DND-41 (cell line): ENCODE measurements around the gene CH25H.

Experiments used
- ATAC-seq: fragments of 200-7000 bp; cut with Tn5 transposase; 3 replicates; pipeline ENCODE4 v1.9.1; 2021; ENCODE audit warnings: low read depth; ENCODE audit not compliant: insufficient read depth
- DNase-seq: peaks from one replicate; pipeline ENCODE4 v3.0.0-alpha.2; 2020
- H2AFZ ChIP-seq: 2 replicates; pipeline ENCODE4 v1.6.0; 2012; ENCODE audit warnings: low read depth, low read length
- H3K27ac ChIP-seq: 2 replicates; pipeline ENCODE4 v1.5.1; 2012; ENCODE audit warnings: low read length, inconsistent platforms
- H3K27me3 ChIP-seq: fragments of 200-600 bp; sonication (generic); 2 replicates; pipeline ENCODE4 v1.6.0; 2012; ENCODE audit warnings: low read length, mild to moderate bottlenecking, inconsistent platforms; ENCODE audit not compliant: insufficient read depth, poor library complexity
- H3K36me3 ChIP-seq: 2 replicates; pipeline ENCODE4 v1.5.1; 2012; ENCODE audit warnings: low read length, inconsistent platforms; ENCODE audit not compliant: insufficient read depth
- H3K4me1 ChIP-seq: 2 replicates; pipeline ENCODE4 v1.5.1; 2012; ENCODE audit warnings: mild to moderate bottlenecking, low read length; ENCODE audit not compliant: insufficient read depth
- H3K4me2 ChIP-seq: 2 replicates; pipeline ENCODE4 v1.6.0; 2012; ENCODE audit warnings: mild to moderate bottlenecking, moderate library complexity, low read length, inconsistent platforms; ENCODE audit not compliant: insufficient read depth
- H3K4me3 ChIP-seq, 2 experiments: fragments of 200-600 bp in 1 of 2; shearing (Covaris generic) in 1 of 2; 2 replicates each; pipeline ENCODE4 v1.5.1; 2012 to 2016; ENCODE audit warnings: inconsistent platforms in 2 of 2, low read length in 2 of 2, mild to moderate bottlenecking in 2 of 2, low read depth in 1 of 2, moderate library complexity in 1 of 2
- H3K79me2 ChIP-seq: 2 replicates; pipeline ENCODE4 v1.6.0; 2012; ENCODE audit warnings: low read length, inconsistent platforms; ENCODE audit not compliant: insufficient read depth
- H3K9ac ChIP-seq: 2 replicates; pipeline ENCODE4 v1.6.0; 2012; ENCODE audit warnings: low read depth, mild to moderate bottlenecking, inconsistent platforms, low read length, moderate library complexity
- H3K9me3 ChIP-seq: 2 replicates; pipeline ENCODE4 v1.5.1; 2012; ENCODE audit warnings: low read length, moderate library complexity, mild to moderate bottlenecking, inconsistent platforms; ENCODE audit not compliant: insufficient read depth, severe bottlenecking
- H4K20me1 ChIP-seq: 2 replicates; pipeline ENCODE4 v1.6.0; 2012; ENCODE audit warnings: low read length; ENCODE audit not compliant: insufficient read depth
- CTCF ChIP-seq: IDR thresholded peaks from 2 replicates; pipeline ENCODE4 v1.5.1; 2012; ENCODE audit warnings: borderline replicate concordance, low read length, moderate library complexity, mild to moderate bottlenecking; ENCODE audit not compliant: poor library complexity, severe bottlenecking; ENCODE audit errors: extremely low read depth
- EZH2 ChIP-seq: IDR thresholded peaks from 3 replicates; pipeline ENCODE4 v1.6.1; 2012; ENCODE audit warnings: borderline replicate concordance, low read depth, mild to moderate bottlenecking, moderate library complexity, low read length, inconsistent platforms; ENCODE audit not compliant: severe bottlenecking

The CH25H gene

GRCh38 chr10:89163265-89163995 is 43.7 kb downstream of the CH25H start:
- no peak overlapping the region for H3K4me3 ChIP-seq

DNA sequence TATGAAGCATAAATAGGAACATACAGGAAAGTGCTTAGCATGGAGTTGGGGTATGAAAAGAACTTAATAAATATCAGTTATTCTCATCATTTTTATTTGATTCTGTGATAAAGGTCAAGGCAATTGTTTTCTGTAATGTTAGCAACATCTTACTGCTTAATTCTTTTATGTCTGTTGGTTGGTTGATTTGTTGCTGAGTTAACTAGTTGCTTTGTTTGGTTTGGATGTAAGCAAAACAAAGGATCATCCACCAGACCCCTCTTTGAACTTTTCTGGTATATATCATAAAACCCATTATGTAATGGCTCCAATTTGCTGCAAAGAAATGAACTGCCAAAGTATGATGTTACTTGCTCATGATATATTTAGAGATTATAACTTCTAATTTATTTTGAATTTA is 44.5 kb downstream of the CH25H start:
- H3K9ac ChIP-seq = no peak overlapping the region
- TF ChIP-seq CTCF = no peak
- TF ChIP-seq EZH2 = no peak
- H3K4me1 ChIP-seq = no peaks in the 10 kb centered on the region
- no peak overlapping the region for H2AFZ ChIP-seq
- no peak overlapping the region for H3K4me3 ChIP-seq
- H3K27ac ChIP-seq = no peak overlapping the region
- no peaks in the 10 kb centered on the region for H3K36me3 ChIP-seq
- H3K4me2 ChIP-seq = no peak overlapping the region
- H4K20me1 ChIP-seq = no peaks in the 10 kb centered on the region
- no peaks in the 10 kb centered on the region for H3K9me3 ChIP-seq
- ATAC-seq = no peak
- peaks cover 8% of the 10 kb centered on the region for H3K27me3 ChIP-seq
- H3K79me2 ChIP-seq = no peaks in the 10 kb centered on the region
- no peak for DNase-seq

More at GRCh38 chr10:89163265-89163995, 43.7 kb downstream of the CH25H start:
- H3K79me2 ChIP-seq = no peaks in the 10 kb centered on the region
- TF ChIP-seq CTCF (no peak), EZH2 (no peak)
- no peak overlapping the region for H2AFZ ChIP-seq
- DNase-seq (peak; percentile 5), ATAC-seq (peak; percentile 67)
- H3K4me2 ChIP-seq = no peak overlapping the region
- H3K27ac ChIP-seq = no peak overlapping the region
- no peaks in the 10 kb centered on the region for H3K36me3 ChIP-seq
- H4K20me1 ChIP-seq = no peaks in the 10 kb centered on the region
- no peaks in the 10 kb centered on the region for H3K4me1 ChIP-seq
- no peak overlapping the region for H3K9ac ChIP-seq
- H3K9me3 ChIP-seq = no peaks in the 10 kb centered on the region
- peaks cover 8% of the 10 kb centered on the region for H3K27me3 ChIP-seq

DNA sequence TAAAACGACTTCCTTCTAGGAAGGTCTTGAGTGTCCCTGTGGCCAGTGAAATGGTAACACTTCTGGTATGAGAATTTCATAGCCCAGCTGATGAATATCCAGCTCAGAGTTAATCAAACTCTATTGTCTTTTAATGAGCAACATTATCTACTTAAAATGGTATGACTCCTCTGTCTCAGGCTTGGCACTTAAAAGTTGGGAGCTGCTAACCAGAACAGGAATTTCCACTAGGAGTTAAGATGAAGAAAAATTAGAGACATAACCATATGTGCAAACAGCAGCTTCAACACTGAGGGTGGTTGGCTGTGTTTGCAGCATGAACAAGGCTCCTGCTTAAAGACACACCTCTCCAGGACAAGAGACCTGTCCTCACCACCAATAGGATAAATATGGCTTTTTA is 46.8 kb downstream of the CH25H start:
- ATAC-seq (no peak), DNase-seq (no peak)
- H2AFZ ChIP-seq = no peak overlapping the region
- no peaks in the 10 kb centered on the region for H3K4me1 ChIP-seq
- no peak overlapping the region for H3K9ac ChIP-seq
- no peak overlapping the region for H3K27ac ChIP-seq
- no peaks in the 10 kb centered on the region for H3K79me2 ChIP-seq
- H3K4me3 ChIP-seq = no peak overlapping the region
- H3K36me3 ChIP-seq = no peaks in the 10 kb centered on the region
- H3K4me2 ChIP-seq = no peak overlapping the region
- H4K20me1 ChIP-seq = no peaks in the 10 kb centered on the region
- no peaks in the 10 kb centered on the region for H3K9me3 ChIP-seq
- H3K27me3 ChIP-seq = peaks cover 14% of the 10 kb centered on the region
- TF ChIP-seq CTCF (no peak), EZH2 (no peak)
